DND-41 (cell line): Measurements from ENCODE around the gene MED12L.

Source experiments
- ATAC-seq: fragments of 200-7000 bp; cut with Tn5 transposase; 3 replicates; pipeline ENCODE4 v1.9.1; 2021; ENCODE audit warnings: low read depth; ENCODE audit not compliant: insufficient read depth
- DNase-seq: peaks from one replicate; pipeline ENCODE4 v3.0.0-alpha.2; 2020
- H2AFZ ChIP-seq: 2 replicates; pipeline ENCODE4 v1.6.0; 2012; ENCODE audit warnings: low read depth, low read length
- H3K27ac ChIP-seq: 2 replicates; pipeline ENCODE4 v1.5.1; 2012; ENCODE audit warnings: low read length, inconsistent platforms
- H3K27me3 ChIP-seq: fragments of 200-600 bp; sonication (generic); 2 replicates; pipeline ENCODE4 v1.6.0; 2012; ENCODE audit warnings: low read length, mild to moderate bottlenecking, inconsistent platforms; ENCODE audit not compliant: insufficient read depth, poor library complexity
- H3K36me3 ChIP-seq: 2 replicates; pipeline ENCODE4 v1.5.1; 2012; ENCODE audit warnings: low read length, inconsistent platforms; ENCODE audit not compliant: insufficient read depth
- H3K4me1 ChIP-seq: 2 replicates; pipeline ENCODE4 v1.5.1; 2012; ENCODE audit warnings: mild to moderate bottlenecking, low read length; ENCODE audit not compliant: insufficient read depth
- H3K4me2 ChIP-seq: 2 replicates; pipeline ENCODE4 v1.6.0; 2012; ENCODE audit warnings: mild to moderate bottlenecking, moderate library complexity, low read length, inconsistent platforms; ENCODE audit not compliant: insufficient read depth
- H3K4me3 ChIP-seq, 2 experiments: fragments of 200-600 bp in 1 of 2; shearing (Covaris generic) in 1 of 2; 2 replicates each; pipeline ENCODE4 v1.5.1; 2012 to 2016; ENCODE audit warnings: inconsistent platforms in 2 of 2, low read length in 2 of 2, mild to moderate bottlenecking in 2 of 2, low read depth in 1 of 2, moderate library complexity in 1 of 2
- H3K79me2 ChIP-seq: 2 replicates; pipeline ENCODE4 v1.6.0; 2012; ENCODE audit warnings: low read length, inconsistent platforms; ENCODE audit not compliant: insufficient read depth
- H3K9ac ChIP-seq: 2 replicates; pipeline ENCODE4 v1.6.0; 2012; ENCODE audit warnings: low read depth, mild to moderate bottlenecking, inconsistent platforms, low read length, moderate library complexity
- H3K9me3 ChIP-seq: 2 replicates; pipeline ENCODE4 v1.5.1; 2012; ENCODE audit warnings: low read length, moderate library complexity, mild to moderate bottlenecking, inconsistent platforms; ENCODE audit not compliant: insufficient read depth, severe bottlenecking
- H4K20me1 ChIP-seq: 2 replicates; pipeline ENCODE4 v1.6.0; 2012; ENCODE audit warnings: low read length; ENCODE audit not compliant: insufficient read depth
- CTCF ChIP-seq: IDR thresholded peaks from 2 replicates; pipeline ENCODE4 v1.5.1; 2012; ENCODE audit warnings: borderline replicate concordance, low read length, moderate library complexity, mild to moderate bottlenecking; ENCODE audit not compliant: poor library complexity, severe bottlenecking; ENCODE audit errors: extremely low read depth
- EZH2 ChIP-seq: IDR thresholded peaks from 3 replicates; pipeline ENCODE4 v1.6.1; 2012; ENCODE audit warnings: borderline replicate concordance, low read depth, mild to moderate bottlenecking, moderate library complexity, low read length, inconsistent platforms; ENCODE audit not compliant: severe bottlenecking

Gene MED12L

GRCh38 chr3:151309566-151309965 is 224.1 kb downstream of the MED12L start:
- Histone ChIP-seq H3K79me2 (no peaks in the 10 kb centered on the region), H3K27me3 (no peaks in the 10 kb centered on the region), H3K9ac (no peak overlapping the region), H3K4me3 (no peak overlapping the region), H3K27ac (no peak overlapping the region), H4K20me1 (no peaks in the 10 kb centered on the region), H3K9me3 (no peaks in the 10 kb centered on the region), H3K4me2 (no peak overlapping the region), H3K4me1 (no peaks in the 10 kb centered on the region), H2AFZ (no peak overlapping the region), H3K36me3 (no peaks in the 10 kb centered on the region)
- no peak for DNase-seq
- TF ChIP-seq EZH2 (no peak), CTCF (no peak)
- ATAC-seq, result no peak

GRCh38 chr3:151312972-151313371 is 227.5 kb downstream of the MED12L start:
- no peak overlapping the region for H3K4me3 ChIP-seq
- H3K27me3 ChIP-seq, result no peaks in the 10 kb centered on the region
- ATAC-seq (no peak), DNase-seq (no peak)
- no peaks in the 10 kb centered on the region for H3K4me1 ChIP-seq
- H4K20me1 ChIP-seq, result no peaks in the 10 kb centered on the region
- no peaks in the 10 kb centered on the region for H3K9me3 ChIP-seq
- no peaks in the 10 kb centered on the region for H3K79me2 ChIP-seq
- H3K9ac ChIP-seq, result no peak overlapping the region
- H2AFZ ChIP-seq, result no peak overlapping the region
- H3K36me3 ChIP-seq, result no peaks in the 10 kb centered on the region
- no peak overlapping the region for H3K4me2 ChIP-seq
- TF ChIP-seq EZH2 (no peak), CTCF (no peak)
- no peak overlapping the region for H3K27ac ChIP-seq

GRCh38 chr3:151314137-151314536 is 228.7 kb downstream of the MED12L start:
- no peak for DNase-seq
- Histone ChIP-seq H3K9ac (no peak overlapping the region), H4K20me1 (no peaks in the 10 kb centered on the region), H3K27ac (no peak overlapping the region), H3K4me3 (no peak overlapping the region), H3K9me3 (no peaks in the 10 kb centered on the region), H3K79me2 (no peaks in the 10 kb centered on the region), H3K4me2 (no peak overlapping the region), H2AFZ (no peak overlapping the region), H3K4me1 (no peaks in the 10 kb centered on the region), H3K27me3 (no peaks in the 10 kb centered on the region), H3K36me3 (no peaks in the 10 kb centered on the region)
- no peak for ATAC-seq
- TF ChIP-seq CTCF (no peak), EZH2 (no peak)

- no peak overlapping the region for H3K27ac ChIP-seq
- H3K4me3 ChIP-seq, result no peak overlapping the region
- no peak for DNase-seq
- no peak for TF ChIP-seq EZH2
- TF ChIP-seq CTCF, result no peak
- ATAC-seq, result no peak
- no peaks in the 10 kb centered on the region for H3K27me3 ChIP-seq
- no peaks in the 10 kb centered on the region for H3K79me2 ChIP-seq
- no peak overlapping the region for H2AFZ ChIP-seq
- no peak overlapping the region for H3K4me2 ChIP-seq
- no peaks in the 10 kb centered on the region for H4K20me1 ChIP-seq
- H3K9ac ChIP-seq, result no peak overlapping the region
- no peaks in the 10 kb centered on the region for H3K9me3 ChIP-seq
- H3K4me1 ChIP-seq, result no peaks in the 10 kb centered on the region
- no peaks in the 10 kb centered on the region for H3K36me3 ChIP-seq
Observed at GRCh38 chr3:151314593-151314992, 229.1 kb downstream of the MED12L start.
